HG02571 (cell line): ENCODE measurements around the gene DIPK1B.

Experiments used
- ATAC-seq: cut with Tn5 transposase; IDR thresholded peaks from one replicate; pipeline ENCODE4 v1.9.1; 2021; ENCODE audit warnings: mild to moderate bottlenecking, moderate library complexity; ENCODE audit not compliant: unreplicated experiment

The DIPK1B gene

GRCh38 chr9:136686534-136686793 lies 25.9 kb upstream of the DIPK1B start:
- no peak for ATAC-seq

- ATAC-seq: no peak
Measured at GRCh38 chr9:136686794-136687711, 25.3 kb upstream of the DIPK1B start, which contains the start of gene AGPAT2. TSS of gene AGPAT2 (minus strand) at chr9:136687457. CDS start at chr9:136687357, 100 bp downstream.

- no peak for ATAC-seq
Measured at GRCh38 chr9:136687721-136688223, 24.6 kb upstream of the DIPK1B start.

- ATAC-seq: no peak
Measured at GRCh38 chr9:136688274-136689107, 23.9 kb upstream of the DIPK1B start.

- ATAC-seq: no peak
Measured at GRCh38 chr9:136689108-136689460, 23.3 kb upstream of the DIPK1B start.

- ATAC-seq: no peak
Measured at GRCh38 chr9:136690104-136690805, 22.1 kb upstream of the DIPK1B start.

GRCh38 chr9:136690806-136691261 lies 21.5 kb upstream of the DIPK1B start:
- no peak for ATAC-seq

- no peak for ATAC-seq
Measured at GRCh38 chr9:136691316-136692184, 20.8 kb upstream of the DIPK1B start.

GRCh38 chr9:136692185-136693134 lies 19.9 kb upstream of the DIPK1B start:
- no peak for ATAC-seq

- ATAC-seq: no peak
Measured at GRCh38 chr9:136693135-136693489, 19.3 kb upstream of the DIPK1B start.

- no peak for ATAC-seq
Measured at GRCh38 chr9:136693490-136694162, 18.7 kb upstream of the DIPK1B start.

GRCh38 chr9:136694163-136694871 lies 18.1 kb upstream of the DIPK1B start:
- no peak for ATAC-seq

- no peak for ATAC-seq
Measured at GRCh38 chr9:136694872-136695247, 17.5 kb upstream of the DIPK1B start.

GRCh38 chr9:136695435-136695895 lies 16.9 kb upstream of the DIPK1B start:
- no peak for ATAC-seq

GRCh38 chr9:136695955-136696354 lies 16.4 kb upstream of the DIPK1B start:
- no peak for ATAC-seq

- ATAC-seq: no peak
Measured at GRCh38 chr9:136696502-136696901, 15.9 kb upstream of the DIPK1B start.

- no peak for ATAC-seq
Measured at GRCh38 chr9:136697146-136697820, 15.1 kb upstream of the DIPK1B start.
